GDM1 (cell line): ENCODE results near the gene COQ10B.
"Not testable (repeated sequence)": the region's sequence is repeated elsewhere in the genome, so short reads cannot be mapped to it uniquely, and the experiment has no call there.

Source experiments
- DNase-seq: peaks from one replicate; lab custom pipeline; 2025; lab: John Stamatoyannopoulos, UW

Gene COQ10B

GRCh38 chr2:197450935-197451358 lies 2.4 kb upstream of the COQ10B start:
- not testable (repeated sequence) for DNase-seq

DNA sequence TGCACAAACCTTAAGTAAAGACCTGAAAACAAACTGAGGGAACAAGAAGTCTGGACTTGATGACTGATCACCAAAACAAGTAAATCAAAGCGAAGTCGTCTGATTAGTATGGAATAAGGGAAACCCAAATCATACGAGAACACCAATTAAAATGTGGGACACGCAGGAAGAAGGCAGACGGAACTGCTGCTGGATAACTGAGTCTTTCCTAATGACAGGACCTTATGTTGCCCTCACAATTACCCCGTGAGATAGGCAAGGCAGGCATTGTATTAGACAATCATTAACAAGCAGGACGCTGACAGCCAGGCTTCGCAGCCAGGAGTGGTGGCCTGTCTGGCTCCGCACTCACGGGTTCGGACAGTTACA lies 614 bp upstream of the COQ10B start:
- no peak for DNase-seq

DNA sequence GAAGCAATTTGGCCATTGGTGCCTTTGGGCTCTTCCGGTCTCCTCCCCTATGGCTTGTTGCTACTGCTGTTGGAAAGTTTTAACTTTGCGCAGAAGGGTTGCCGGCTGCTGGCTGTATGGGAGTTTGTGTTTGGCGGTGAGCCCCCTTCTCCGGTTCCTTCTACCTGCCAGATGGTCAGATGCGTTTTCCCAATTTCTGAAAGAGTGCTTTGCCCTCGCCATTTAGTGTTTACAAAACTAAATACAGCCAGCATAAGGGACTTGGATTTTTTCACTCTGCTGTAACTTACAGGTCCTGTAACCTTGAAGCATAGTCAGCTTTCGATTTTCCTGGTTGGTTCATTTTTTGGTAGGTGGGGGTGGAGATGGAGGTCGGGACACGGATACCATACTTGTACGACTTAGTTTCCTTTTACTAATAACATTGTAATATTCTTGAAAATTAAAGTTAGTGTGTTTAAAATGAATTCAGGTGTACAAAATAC lies 604 bp downstream of the COQ10B start:
- no peak for DNase-seq

DNA sequence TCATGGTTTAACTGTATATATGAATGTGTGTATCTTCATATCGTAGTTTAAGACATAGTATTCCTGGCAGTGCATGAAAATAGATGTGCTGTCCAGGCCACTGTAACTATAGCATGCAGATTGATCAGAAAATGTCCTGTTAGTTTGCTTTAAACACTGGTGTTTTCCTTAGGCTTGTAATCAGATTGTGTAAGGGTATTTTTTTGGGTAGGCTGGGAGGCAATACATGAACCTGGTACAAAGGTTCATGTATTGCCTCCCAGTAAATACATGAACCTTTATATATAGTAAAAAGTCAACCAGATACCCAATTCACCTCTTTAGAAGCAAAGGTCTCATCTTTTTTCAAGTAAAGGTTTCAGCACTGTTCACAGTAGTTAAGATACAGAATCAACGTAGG lies 1.6 kb downstream of the COQ10B start:
- no peak for DNase-seq

DNA sequence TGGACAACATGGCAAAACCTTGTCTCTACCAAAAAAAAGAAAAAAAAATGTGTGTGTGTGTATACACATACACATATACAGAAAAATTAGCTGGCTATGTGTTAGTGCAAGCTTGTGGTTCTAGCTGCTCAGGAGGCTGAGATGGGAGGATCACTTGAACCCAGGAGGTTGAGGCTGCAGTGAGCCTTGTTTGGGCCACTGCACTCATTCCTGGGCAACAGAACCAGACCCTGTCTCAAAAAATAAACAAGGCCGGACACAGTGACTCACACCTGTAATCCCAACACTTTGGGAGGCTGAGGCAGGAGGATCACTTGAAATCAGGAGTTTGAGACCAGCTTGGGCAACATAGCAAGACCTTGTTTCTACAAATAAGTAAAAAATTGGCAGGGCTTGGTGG lies 2.1 kb downstream of the COQ10B start:
- no peak for DNase-seq

GRCh38 chr2:197460649-197461048 lies 7.3 kb downstream of the COQ10B start:
- no peak for DNase-seq

DNA sequence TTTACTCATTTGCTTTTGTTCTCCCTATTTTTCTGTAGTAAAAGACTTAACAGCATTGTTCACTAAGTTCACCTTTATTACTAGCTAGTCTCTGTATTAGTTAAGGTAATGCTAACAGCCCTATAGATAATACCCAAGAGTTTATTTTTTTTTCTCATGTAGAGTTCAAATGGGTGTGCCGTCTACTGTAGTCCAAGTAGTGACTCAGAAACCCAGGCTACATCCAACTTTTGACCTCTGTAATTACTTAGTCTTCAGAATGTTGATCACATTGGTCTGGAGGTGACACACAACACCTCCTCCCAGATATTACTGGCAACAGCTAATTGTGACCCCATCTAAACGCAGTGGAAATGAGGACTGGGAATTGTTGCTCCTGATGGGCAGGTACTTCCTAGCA lies 7.7 kb downstream of the COQ10B start:
- no peak for DNase-seq

DNA sequence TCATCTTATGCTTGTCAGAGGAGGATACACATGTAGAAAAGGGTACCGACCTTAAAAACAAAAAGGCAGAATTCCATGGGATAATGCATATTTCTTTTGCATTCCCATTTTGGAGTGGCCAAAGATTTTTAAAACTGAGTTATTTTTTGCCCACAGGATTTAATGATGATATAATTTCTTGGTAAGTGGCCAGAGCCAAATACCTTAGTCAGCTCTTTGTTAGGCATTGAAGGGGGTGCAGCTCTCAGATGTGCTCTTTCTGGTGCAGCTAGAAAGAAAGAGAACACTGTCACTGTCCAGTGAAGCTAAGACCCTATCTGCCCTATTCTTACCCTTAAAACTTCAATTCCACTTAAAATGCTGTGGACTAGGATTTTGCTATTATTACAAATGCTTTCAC lies 10.8 kb downstream of the COQ10B start:
- DNase-seq, result no peak

DNA sequence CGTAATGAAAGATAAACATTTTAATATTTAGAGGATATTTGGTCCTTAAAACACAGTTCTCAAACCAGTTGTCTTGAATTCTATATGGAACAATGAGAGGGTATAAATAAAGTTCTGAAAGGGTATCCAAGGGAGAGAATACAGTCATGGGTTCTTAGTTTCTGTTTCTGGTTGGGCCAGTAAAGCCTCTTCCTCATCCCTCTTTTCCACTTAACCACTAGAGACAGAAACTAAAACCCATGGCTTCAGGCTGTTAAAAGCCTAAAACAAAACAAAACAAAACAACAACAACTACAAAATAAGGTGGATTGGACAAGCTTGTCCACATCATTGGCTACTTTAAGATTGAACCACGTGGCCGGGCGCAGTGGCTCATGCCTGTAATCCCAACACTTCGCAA lies 18.8 kb downstream of the COQ10B start:
- no peak for DNase-seq

- DNase-seq, result no peak
Measured at GRCh38 chr2:197477797-197478196, 24.4 kb downstream of the COQ10B start.

DNA sequence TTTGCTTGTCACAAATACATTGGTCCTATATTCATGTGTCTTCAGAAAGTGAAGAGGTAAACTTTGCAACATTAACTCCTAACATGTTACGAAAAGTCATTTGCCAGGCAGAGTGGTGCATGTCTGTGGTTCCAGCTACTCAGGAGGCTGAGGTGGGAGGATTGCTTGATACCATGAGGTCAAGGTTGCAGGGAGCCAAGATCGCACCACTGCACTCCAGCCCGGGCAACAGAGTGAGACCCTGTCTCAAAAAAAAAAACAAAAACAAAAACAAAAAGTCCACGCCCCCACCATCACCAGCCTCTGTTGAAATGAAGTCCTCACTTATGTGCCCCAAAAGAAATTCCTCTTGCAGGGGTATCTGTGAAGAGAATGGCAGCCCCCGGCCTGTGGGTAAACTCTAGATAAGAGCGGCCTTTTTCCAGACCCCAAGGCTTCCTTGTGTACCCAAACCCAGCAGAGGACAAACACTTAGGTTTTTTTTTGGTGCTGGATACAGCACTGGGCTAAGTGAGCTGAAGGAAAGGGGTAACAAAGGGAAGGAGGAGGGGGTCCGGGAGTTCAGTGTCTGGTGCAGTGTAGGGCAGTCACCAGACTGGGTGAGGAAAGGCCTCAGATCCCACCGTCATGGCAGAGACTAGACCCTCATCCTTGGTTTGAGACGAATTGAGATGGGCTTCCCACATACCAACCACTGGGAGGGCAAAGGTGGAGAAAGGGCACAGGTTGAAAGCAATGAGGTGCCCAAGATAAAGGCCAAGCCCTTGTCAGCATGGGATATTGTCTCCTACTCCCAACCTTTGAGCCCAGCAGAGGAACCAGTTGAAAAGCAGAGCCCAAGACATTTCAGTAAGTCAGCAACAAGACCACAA lies 27.0 kb downstream of the COQ10B start:
- DNase-seq, result no peak

DNA sequence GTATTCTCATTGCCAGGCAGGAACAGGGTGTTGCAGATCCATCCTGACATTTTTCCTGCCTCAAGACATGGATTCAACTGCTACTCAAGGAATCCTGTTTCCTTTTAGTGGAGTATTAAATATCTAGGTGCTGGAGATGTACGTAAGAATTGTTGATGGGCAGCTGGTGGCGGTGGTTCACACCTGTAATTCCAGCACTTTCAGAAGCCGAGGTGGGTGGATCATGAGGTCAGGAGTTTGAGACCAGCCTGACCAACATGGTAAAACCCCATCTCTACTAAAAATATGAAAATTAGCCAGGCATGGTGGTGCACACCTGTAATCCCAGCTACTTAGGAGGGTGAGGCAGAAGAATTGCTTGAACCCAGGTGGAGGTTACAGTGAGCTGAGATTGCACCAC lies 30.9 kb downstream of the COQ10B start:
- DNase-seq, result not testable (repeated sequence)

- no peak for DNase-seq
Measured at GRCh38 chr2:197486175-197486574, 32.8 kb downstream of the COQ10B start.

DNA sequence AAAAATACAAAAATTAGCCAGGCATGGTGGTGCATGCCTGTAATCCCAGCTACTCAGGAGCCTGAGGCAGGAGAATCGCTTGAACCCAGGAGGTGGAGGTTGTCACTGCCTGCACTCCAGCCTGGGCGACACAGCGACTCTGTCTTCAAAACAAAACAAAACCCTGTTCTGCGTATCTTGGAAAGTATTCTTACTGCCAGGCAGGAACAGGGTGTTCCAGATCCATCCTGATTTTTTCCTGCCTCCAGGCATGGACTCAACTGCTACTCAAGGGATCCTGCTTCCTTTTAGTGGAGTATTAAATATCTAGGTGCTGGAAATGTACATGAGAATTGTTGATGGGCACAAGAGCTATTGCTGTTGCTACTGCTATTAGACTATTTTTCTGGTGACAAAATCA lies 34.0 kb downstream of the COQ10B start:
- DNase-seq, result no peak

- no peak for DNase-seq
Measured at GRCh38 chr2:197495433-197496134, 42.2 kb downstream of the COQ10B start.

- DNase-seq, result no peak
Measured at GRCh38 chr2:197496695-197497094, 43.3 kb downstream of the COQ10B start.

GRCh38 chr2:197497326-197497725 lies 44.0 kb downstream of the COQ10B start:
- no peak for DNase-seq

- no peak for DNase-seq
Measured at GRCh38 chr2:197498235-197498936, 45.0 kb downstream of the COQ10B start.

DNA sequence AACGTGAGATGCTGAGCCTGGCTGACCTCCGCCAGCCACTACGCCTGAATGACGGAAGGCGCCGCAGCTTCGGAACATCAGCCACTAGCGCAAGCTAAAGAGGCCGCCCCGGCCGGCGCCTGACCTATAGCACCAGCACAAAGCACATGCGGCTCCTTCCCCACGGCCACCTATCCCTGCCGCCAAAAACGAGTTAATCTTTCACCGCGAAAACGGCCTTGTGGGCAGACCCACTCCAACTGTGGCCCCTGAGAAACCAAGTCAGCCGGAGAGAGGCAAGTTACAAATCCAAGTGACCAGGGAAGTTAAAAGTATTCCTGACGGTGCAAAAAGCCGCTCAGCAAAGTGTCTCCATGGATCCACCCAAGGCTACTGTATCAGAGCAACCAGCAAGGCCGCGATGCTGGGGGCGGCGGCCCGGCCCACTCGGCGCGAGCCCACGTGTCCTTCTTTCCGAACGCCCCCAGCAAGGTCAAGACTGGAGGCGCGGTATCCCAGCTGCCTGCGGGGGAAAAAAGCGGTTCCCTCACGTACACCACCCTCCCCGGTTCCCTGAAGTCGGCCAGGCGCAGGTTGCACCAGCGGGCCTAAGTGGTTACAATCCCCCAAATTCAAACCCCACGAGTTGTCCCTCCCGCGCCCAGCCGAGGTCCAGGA lies 45.7 kb downstream of the COQ10B start:
- no peak for DNase-seq

- peak; percentile 98 for DNase-seq
Measured at GRCh38 chr2:197499594-197500502, 46.5 kb downstream of the COQ10B start, which contains the start of the genes HSPD1 and HSPE1. TSS of gene HSPD1 (minus strand) at chr2:197499840. CDS start at chr2:197498848, 992 bp downstream. TSS of gene HSPE1 (plus strand) at chr2:197500379. CDS start at chr2:197500437, 58 bp downstream.
